LNCaP clone FGC (cell line): Measurements from ENCODE around the gene SRPK3.

Experiments used
- DNase-seq: peaks from one replicate; pipeline ENCODE4 v3.0.0-alpha.2; 2011; ENCODE audit warnings: low read depth
- H3K4me3 ChIP-seq: 2 replicates; pipeline ENCODE4 v1.5.1; 2011; ENCODE audit warnings: mild to moderate bottlenecking, low read depth, low read length, control low read depth
- TF ChIP-seq, protein P1 (sequence below): IDR thresholded peaks from 2 replicates; pipeline ENCODE4 v1.5.1; 2012; ENCODE audit warnings: mild to moderate bottlenecking; ENCODE audit not compliant: control insufficient read depth, insufficient read depth; ENCODE audit errors: extremely low read depth

The SRPK3 gene

DNA sequence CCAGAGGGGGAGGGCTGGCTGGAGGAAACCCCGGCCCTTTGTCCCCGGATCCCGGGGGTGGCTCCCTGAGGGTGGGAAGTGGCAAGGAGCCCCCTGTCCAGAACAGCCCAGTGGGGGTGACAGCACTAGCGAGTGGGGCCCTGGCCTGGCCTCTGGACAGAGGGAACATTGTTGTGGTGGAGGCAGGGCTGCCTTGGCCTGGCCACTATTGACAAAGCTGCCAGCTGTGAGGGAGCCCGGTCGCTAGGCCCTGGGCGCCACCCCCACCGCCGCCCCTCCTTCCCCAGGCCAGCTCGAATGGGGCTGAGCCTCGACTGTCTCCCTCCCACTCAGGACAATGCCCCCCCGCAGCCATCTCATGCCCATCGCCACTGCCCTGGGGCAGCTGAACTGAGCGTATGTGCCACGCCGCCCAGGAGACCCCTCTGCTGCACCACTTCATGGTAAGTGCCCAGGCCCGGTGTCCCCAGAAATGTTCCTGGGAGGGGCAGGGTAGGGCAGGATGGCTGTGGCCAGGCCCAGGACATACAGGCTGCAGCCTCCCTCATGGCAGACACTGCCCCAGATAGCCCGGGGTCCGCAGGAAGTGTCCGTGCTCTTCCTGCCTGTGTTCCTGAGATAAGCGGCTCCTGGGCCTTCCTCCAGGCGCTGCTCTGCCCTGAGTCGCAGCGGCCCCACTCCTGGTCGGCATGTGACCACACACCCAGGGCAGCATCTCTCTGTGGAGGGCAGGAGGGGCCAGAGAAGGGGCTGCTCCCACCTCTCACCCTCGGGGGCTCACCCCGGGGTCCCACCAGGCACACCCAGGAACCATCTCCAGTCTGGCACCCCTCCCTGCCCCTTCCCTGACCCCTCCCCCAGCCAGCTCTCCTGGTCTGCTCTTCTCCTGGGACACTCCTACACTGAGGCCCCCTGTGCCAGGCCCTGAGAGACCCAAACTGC lies 15.4 kb upstream of the SRPK3 start:
- H3K4me3 ChIP-seq: peak overlapping the region; percentile 68
- DNase-seq: no peak
- TF ChIP-seq, protein P1, sequence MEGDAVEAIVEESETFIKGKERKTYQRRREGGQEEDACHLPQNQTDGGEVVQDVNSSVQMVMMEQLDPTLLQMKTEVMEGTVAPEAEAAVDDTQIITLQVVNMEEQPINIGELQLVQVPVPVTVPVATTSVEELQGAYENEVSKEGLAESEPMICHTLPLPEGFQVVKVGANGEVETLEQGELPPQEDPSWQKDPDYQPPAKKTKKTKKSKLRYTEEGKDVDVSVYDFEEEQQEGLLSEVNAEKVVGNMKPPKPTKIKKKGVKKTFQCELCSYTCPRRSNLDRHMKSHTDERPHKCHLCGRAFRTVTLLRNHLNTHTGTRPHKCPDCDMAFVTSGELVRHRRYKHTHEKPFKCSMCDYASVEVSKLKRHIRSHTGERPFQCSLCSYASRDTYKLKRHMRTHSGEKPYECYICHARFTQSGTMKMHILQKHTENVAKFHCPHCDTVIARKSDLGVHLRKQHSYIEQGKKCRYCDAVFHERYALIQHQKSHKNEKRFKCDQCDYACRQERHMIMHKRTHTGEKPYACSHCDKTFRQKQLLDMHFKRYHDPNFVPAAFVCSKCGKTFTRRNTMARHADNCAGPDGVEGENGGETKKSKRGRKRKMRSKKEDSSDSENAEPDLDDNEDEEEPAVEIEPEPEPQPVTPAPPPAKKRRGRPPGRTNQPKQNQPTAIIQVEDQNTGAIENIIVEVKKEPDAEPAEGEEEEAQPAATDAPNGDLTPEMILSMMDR: no peak

DNA sequence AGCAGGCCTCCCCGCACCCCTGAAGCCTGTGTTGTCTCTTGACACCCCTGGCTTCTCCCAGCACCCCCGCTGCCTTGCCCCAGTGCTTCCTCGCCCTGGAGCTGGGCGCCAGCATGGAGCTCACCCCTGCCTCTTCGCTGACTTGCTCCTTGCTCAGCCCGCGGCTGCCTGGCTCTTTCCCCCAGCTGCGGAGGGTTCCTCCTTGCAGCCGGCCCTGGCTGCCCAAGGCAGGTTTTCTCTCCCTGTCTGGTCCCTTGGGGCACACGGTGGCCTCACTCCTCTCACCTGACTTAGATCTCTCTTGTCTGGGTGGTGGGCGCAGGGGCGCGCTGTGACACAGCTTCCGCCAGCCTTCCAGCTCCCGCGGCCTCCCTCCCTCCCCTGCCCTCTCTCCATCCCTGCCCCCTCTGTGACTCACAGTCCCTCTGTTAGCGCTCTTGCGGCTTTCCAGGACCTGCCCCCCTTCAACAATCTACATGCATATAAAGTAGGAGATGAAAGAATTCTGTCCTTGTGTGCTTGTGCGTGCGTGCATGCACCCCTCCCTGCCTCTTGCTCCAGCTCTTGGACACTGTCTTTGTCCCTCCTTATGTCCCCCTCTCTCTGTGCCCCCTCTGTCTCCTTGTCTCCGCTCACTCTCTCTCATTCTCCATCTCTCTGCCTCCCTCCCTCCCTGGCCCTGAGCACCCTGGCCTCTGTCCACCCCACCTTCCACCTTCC lies 14.6 kb upstream of the SRPK3 start:
- no peak overlapping the region for H3K4me3 ChIP-seq
- TF ChIP-seq, protein P1: no peak
- no peak for DNase-seq

DNA sequence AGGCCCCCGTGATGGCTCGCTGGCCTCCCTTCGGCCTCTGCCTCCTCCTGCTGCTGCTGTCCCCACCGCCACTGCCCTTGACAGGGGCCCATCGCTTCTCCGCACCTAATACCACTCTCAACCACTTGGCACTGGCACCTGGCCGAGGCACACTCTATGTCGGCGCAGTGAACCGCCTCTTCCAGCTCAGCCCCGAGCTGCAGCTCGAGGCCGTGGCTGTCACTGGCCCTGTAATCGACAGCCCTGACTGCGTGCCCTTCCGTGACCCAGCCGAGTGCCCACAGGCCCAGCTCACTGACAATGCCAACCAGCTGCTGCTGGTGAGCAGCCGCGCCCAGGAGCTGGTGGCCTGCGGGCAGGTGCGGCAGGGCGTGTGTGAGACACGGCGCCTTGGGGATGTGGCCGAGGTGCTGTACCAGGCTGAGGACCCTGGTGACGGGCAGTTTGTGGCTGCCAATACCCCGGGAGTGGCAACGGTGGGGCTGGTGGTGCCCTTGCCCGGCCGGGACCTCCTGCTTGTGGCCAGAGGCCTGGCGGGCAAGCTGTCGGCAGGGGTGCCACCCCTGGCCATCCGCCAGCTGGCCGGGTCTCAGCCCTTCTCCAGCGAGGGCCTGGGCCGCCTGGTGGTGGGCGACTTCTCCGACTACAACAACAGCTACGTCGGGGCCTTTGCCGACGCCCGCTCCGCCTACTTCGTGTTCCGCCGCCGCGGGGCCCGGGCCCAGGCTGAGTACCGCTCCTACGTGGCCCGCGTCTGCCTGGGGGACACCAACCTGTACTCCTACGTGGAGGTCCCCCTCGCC lies 13.8 kb upstream of the SRPK3 start:
- TF ChIP-seq, protein P1: no peak
- no peak for DNase-seq
- H3K4me3 ChIP-seq: no peak overlapping the region

DNA sequence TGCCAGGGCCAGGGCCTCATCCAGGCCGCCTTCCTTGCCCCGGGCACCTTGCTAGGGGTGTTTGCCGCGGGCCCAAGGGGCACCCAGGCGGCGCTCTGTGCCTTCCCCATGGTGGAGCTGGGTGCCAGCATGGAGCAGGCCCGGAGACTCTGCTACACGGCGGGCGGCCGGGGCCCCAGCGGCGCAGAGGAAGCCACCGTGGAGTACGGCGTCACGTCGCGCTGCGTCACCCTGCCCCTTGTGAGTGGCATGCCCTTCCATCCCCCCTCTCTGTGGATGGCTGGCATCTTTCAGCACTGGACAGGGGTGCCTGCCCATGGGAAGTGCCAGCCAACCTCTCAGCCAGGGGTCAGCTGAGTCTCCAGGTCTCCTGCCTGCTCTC lies 13.2 kb upstream of the SRPK3 start:
- DNase-seq: no peak
- TF ChIP-seq, protein P1: no peak
- no peak overlapping the region for H3K4me3 ChIP-seq

DNA sequence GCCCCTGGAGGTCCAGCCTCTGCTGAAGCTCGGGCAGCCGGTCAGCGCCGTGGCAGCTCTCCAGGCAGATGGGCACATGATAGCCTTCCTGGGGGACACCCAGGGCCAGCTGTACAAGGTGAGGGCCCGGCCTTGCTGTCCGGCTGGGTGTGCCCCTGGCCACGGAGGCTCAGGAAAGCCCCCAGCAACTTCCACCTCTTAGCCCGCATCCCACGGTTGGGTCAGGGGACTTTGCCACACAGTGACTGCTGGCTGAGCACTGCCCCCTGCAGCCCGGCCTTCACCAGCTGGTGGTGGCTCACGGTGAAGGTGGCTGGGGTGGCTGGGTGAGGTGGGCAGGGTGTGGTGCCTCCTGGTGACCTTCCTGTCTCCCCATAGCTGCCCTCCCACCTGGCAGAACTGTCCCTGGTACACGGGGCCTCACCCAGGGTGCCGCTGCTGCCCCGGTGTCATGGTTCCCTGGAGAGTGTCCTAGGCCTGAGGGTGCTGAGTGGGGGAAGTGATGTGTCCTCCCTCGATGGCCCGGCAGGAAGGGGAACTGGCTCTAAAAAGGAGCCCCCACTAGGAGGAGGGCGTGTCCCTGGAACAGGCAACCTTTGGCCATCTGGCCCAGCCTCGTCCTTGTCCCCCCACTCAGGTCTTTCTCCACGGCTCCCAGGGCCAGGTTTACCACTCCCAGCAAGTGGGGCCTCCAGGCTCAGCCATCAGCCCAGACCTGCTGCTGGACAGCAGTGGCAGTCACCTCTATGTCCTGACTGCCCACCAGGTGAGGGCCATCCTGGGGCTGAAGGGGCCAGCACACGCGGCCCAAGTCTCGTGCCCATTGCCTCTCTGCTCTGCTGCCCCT lies 12.3 kb upstream of the SRPK3 start:
- DNase-seq: no peak
- TF ChIP-seq, protein P1: no peak
- no peak overlapping the region for H3K4me3 ChIP-seq

DNA sequence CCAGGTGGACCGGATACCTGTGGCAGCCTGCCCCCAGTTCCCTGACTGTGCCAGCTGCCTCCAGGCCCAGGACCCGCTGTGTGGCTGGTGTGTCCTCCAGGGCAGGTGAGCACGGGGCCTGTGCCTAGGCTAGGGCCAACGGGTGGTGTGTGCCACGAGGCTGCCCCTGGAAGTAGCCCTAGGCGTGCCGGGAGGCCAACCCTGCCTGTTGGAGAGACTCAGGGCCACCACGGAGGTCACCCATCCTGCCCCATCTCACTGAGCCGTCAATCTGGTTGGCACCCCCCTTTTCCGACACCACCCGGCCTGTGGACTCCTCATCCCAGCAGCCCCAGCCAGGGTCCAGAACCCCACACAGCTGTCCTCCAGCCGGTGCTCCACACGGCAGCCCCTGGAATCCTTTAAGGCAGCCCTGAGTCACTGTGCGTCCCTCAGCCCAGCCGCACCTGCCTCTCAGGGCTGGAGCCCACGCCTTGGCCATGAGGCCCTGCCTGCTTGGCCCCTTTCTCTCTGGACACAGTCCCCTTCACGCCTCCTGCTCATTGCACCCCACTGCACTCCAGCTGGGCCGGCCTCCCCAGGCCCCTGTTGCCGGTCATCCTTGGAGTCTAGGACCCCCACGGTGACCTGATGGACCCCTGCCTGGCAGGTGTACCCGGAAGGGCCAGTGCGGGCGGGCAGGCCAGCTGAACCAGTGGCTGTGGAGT lies 11.5 kb upstream of the SRPK3 start:
- TF ChIP-seq, protein P1: no peak
- H3K4me3 ChIP-seq: no peak overlapping the region
- DNase-seq: no peak
